Suprapubic skin (tissue), 3 donors: Measurements from ENCODE around the gene NIM1K.

ENCODE experiments used
- POLR2AphosphoS5 ChIP-seq, 3 donors: sonication (generic); formaldehyde crosslinking; IDR thresholded peaks; one replicate each; pipeline ENCODE4 v1.6.1; 2017; ENCODE audit warnings: antibody characterized with exemption in 3 of 3
- TF ChIP-seq, protein P1 (sequence below), 2 donors: fragments of 200-600 bp in 1 of 2; fragments of 450-650 bp in 1 of 2; sonication (generic) in 1 of 2; IDR thresholded peaks; one replicate each; pipeline ENCODE4 v1.5.1; 2016 to 2019; ENCODE audit warnings: antibody characterized with exemption in 2 of 2, mild to moderate bottlenecking in 1 of 2, moderate library complexity in 1 of 2

DNA sequence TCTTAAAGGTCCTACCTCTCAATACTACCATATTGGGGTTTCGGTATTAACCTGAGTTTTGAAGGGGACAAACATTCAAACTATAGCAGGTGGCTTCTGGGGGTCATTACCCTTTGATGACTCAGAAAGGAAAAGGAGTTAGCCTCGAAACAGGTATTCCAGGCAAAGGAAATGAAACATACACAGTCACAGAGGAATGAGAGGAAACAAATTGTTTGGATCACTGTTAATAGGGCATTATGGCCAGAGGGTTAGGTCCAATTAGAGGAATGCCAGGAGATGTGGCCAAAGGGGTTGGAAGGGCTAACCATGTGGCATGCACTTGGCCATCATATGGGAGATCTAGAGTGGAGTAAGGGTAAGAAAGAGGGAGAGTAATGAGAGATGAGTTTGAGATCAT, 23.9 kb upstream of the NIM1K start:
- no peak for TF ChIP-seq POLR2AphosphoS5 (IDR thresholded peaks at IDR 0.05)
- TF ChIP-seq, protein P1, sequence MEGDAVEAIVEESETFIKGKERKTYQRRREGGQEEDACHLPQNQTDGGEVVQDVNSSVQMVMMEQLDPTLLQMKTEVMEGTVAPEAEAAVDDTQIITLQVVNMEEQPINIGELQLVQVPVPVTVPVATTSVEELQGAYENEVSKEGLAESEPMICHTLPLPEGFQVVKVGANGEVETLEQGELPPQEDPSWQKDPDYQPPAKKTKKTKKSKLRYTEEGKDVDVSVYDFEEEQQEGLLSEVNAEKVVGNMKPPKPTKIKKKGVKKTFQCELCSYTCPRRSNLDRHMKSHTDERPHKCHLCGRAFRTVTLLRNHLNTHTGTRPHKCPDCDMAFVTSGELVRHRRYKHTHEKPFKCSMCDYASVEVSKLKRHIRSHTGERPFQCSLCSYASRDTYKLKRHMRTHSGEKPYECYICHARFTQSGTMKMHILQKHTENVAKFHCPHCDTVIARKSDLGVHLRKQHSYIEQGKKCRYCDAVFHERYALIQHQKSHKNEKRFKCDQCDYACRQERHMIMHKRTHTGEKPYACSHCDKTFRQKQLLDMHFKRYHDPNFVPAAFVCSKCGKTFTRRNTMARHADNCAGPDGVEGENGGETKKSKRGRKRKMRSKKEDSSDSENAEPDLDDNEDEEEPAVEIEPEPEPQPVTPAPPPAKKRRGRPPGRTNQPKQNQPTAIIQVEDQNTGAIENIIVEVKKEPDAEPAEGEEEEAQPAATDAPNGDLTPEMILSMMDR (IDR thresholded peaks at IDR 0.05) = no peak
